HG02973 (cell line): ENCODE data around the gene MTARC1.

Source experiments
- ATAC-seq: cut with Tn5 transposase; IDR thresholded peaks from one replicate; pipeline ENCODE4 v1.9.1; 2021; ENCODE audit warnings: moderate library complexity; ENCODE audit not compliant: unreplicated experiment

The MTARC1 gene

GRCh38 chr1:220827445-220828178, 40.9 kb downstream of the MTARC1 start:
- ATAC-seq, result no peak

DNA sequence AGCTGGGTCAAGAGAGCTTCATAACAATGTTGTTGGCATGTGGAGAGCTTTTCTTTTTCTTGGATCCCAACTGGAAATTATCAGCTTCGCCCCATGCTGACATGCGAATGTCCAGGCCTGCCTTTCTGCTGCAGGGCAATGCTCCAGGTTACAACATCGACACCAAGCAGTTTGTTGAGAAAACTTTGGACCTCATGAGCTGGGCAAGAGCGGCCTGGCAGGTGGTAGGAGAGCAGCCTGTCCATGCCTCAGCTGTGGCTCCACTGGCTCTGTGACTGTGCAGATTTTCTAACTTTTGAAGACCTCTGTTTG, 41.4 kb downstream of the MTARC1 start:
- no peak for ATAC-seq

DNA sequence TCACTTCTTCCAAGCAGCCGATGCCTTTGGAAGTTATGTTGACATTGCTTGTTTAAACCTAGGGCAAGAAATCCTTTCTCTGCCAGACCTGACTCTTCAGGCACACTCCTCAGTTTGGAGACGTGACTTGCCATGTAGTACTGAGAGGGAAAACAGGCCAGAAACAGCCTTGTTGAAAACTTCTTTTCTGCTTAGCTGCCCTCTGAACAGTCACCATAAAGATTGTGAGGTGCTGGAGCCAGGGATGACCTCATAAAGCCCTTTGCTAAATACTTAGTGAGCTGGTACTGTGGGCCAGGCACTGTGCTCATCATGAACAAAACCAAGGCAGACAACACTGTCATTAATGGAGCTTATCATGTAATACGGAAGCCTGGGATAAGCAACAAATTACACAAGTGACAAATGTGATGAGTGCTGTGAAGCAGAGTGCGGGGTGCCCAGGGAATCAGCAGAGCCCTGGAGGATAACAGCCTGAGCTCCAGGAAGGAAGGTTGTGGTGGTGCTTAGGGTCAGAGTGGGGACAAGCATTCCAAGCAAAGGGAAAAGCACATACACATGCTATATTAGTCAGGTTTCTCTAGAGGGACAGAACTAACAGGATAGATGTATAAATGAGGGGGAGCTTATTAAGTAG, 42.4 kb downstream of the MTARC1 start:
- no peak for ATAC-seq

GRCh38 chr1:220833436-220833835, 46.7 kb downstream of the MTARC1 start:
- ATAC-seq, result no peak

DNA sequence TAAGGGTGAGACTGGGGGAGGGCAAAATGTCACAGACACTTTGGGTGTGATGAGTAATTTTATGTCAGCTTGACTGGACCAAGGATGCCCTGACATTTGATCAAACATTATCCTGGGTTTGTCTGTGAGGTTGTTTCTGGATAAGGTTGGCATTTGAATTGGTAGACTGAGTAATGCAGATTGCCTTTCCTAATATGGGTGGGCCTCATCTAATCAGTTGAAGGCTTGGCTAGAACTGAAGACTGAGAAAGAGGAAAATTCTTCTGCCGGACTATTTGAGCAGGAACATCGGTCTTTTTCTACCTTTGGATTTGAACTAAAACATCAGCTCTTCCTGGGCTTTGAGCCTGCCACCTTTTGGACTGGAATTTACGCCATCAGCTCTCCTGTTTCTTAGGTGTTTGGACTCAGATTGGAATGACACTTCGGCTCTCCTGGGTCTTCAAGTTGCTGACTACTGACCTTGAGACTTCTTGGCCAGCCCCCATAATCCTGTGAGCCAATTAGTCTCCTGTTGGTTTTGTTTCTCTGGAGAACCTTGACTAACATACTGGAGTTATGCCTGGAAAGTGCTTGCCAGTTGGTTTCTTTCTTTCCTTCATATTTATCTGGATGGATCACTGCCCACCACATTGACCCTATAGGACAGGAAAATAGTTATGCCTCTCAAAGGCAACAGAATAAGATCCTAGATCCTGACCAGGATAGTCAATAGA, 47.6 kb downstream of the MTARC1 start:
- ATAC-seq, result no peak
